Measurements from ENCODE around the gene DGCR6L. TPM values are rescaled to one million over a fixed set of nuclear protein-coding genes. Genes with fewer than 3 reads are reported as not detected.
"Not testable (repeated sequence)": the region's sequence is repeated elsewhere in the genome, so short reads cannot be mapped to it uniquely, and the experiment has no call there.

DGCR6L gene
- polyA plus RNA-seq (2013, experiment 1 of 2), result 44.0 TPM
- 41.0 TPM for polyA plus RNA-seq (2013, experiment 2 of 2)

DNA sequence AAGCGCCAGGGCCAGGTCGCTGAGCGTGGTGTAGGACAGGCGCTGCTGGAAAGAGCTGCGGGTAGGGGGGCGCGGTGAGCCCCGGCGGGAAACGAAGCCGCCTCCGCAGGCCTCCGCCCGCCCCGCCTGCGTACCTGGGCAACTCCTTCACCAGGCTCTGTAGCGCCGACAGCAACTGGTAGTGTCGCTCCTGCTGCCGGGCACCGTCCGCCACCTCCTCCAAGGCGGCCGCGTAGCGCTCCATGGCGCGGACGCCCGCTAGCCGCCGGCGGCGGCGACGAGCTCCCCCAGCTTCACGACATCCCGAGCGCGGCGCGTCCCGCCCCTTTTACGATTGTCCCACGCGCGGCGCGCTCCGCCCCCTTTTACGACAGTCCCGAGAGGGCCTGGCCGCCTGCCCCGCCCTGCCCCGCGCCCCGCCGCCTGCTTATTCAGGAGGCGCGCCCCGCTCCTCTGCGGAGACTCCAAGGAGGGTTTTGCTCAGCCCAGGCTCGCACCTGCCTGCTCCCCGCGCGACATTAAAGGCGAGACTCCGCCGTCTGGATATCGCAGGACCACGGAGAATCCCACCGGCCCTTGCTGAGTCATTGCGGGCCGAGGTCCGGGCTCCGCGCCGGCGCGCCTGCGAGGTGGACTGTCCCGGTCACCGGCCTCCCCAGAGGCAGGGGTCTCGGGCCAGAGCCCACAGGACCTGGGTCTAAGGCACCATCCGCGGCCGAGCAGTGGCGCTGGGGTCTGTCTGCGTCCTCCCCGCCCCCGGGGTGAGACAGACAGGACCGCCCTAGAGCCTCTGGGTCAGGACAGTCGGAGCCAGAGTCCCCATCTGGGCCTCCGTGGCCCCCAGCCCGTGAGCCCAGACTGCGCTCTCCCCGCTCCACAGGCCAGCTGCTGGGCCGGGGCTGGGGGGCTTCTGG, at the start of gene DGCR6L:
DGCR6L (minus strand) TSS at position 316 of the 914 bp plus-strand sequence; CDS start at position 244, 72 bp downstream.
- Histone ChIP-seq H3K9ac (ENCODE audit: low read depth, low read length) (peak within 1 kb of the TSS; percentile 84), H3K4me1 (ENCODE audit: insufficient read depth, low read length) (peaks cover 3% of the 10 kb centered on the region; the same call in 1 of the 2 replicates), H3K9me3 (ENCODE audit: insufficient read depth, low read depth, low read length) (no peaks in the 10 kb centered on the region), H3K27ac (ENCODE audit: low read depth, low read length) (peak within 1 kb of the TSS; percentile 74), H3K36me3 (ENCODE audit: insufficient read depth, low read length) (no peaks in the 10 kb centered on the region), H3K27me3 (ENCODE audit: insufficient read depth, low read length) (no peaks in the 10 kb centered on the region), H3K4me3 (ENCODE audit: low read length) (peak within 1 kb of the TSS; percentile 80)
- WGBS, result under 1% methylated on average over 98 of the region's 98 CpGs

DNA sequence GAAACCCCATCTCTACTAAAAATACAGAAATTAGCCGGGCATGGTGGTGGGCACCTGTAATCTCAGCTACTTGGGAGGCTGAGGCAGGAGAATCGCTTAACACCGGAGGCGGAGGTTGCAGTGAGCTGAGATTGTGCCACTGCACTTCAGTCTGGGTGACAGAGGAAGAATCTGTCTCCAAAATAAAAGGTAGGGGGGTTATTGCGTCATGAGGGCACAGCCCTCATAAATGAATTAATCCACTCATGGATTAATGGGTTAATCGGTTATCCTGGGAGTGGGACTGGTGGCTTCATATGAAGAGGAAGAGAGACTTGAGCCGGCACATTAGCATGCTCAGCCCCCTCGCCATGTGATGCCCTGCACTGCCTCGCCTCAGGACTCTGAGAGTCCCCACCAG, 49.0 kb upstream of the DGCR6L start:
- H3K9me3 ChIP-seq (ENCODE audit: insufficient read depth, low read depth, low read length); H3K27me3 ChIP-seq (ENCODE audit: insufficient read depth, low read length); H3K4me3 ChIP-seq (ENCODE audit: low read length); H3K27ac ChIP-seq (ENCODE audit: low read depth, low read length); H3K4me1 ChIP-seq (ENCODE audit: insufficient read depth, low read length); H3K36me3 ChIP-seq (ENCODE audit: insufficient read depth, low read length); H3K9ac ChIP-seq (ENCODE audit: low read depth, low read length): not testable (repeated sequence)
- 96% methylated on average over 7 of the region's 9 CpGs for WGBS

DNA sequence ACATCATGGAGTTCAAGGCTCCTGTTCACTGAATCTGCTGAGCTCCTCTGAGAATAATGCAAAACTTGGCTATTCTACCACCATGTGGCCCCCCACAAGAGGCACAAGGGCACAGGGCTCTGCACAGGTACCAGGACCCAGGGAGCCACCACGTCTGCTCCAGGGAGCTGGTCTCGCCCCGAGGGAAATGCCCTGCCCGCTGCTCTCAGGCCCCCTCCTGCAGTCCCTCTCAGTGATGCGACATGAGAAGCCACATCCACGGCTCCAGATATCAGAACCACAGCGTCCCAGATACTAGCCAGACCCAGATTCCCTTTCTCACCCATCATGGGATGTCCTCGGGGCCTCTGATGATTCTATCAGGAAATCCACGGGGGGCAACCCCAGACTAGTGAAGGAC, 47.0 kb upstream of the DGCR6L start:
- H3K4me3 ChIP-seq (ENCODE audit: low read length); H3K4me1 ChIP-seq (ENCODE audit: insufficient read depth, low read length); H3K9ac ChIP-seq (ENCODE audit: low read depth, low read length); H3K9me3 ChIP-seq (ENCODE audit: insufficient read depth, low read depth, low read length); H3K27me3 ChIP-seq (ENCODE audit: insufficient read depth, low read length); H3K36me3 ChIP-seq (ENCODE audit: insufficient read depth, low read length); H3K27ac ChIP-seq (ENCODE audit: low read depth, low read length): not testable (repeated sequence)
- 89% methylated on average over 9 of the region's 9 CpGs for WGBS

DNA sequence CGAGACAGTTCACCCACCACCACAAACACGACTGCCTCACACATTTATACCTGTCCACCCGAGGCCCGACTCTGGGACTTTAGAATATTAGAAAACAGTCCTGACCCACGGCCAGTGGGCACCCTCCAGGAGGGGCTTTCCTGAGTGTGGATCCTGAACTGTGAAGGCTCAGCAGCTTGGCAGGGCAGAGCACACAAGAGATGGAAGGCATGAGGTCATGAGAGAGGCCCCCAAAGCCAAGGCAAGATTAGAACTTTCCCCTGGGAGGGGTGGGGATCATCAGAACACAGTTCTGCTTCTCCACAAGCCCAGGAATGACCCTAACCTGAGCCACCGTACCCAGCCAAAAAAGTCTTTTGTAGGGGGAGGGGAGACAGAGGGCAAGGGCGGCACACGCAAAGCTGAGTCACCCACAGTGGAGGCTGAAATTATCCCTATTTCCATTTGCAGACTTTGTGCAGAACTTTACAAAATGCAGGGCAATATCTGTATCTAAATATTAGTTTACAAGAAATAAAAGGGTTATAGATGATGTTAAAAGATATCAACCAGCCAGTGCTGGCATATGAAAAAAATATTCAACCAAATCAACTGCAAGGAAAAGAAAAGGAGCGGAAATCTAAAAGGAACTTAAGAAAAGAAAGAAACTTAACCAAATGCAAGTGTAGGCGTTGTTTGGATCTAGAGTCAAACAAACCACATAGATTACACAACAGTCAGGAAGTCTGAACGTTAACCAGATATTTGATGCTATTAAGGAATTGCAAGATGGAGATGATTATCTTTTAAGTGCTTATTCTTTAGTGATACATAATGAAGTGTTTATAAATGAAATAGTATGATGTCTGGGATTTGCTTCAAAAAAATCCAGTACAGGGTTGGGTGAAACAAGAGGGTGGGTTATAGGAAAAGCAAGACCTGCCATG, 44.7 kb upstream of the DGCR6L start:
- H3K4me1 ChIP-seq (ENCODE audit: insufficient read depth, low read length); H3K9me3 ChIP-seq (ENCODE audit: insufficient read depth, low read depth, low read length); H3K36me3 ChIP-seq (ENCODE audit: insufficient read depth, low read length); H3K4me3 ChIP-seq (ENCODE audit: low read length); H3K27ac ChIP-seq (ENCODE audit: low read depth, low read length); H3K9ac ChIP-seq (ENCODE audit: low read depth, low read length); H3K27me3 ChIP-seq (ENCODE audit: insufficient read depth, low read length): not testable (repeated sequence)
- WGBS, result 82% methylated on average over 9 of the region's 11 CpGs

DNA sequence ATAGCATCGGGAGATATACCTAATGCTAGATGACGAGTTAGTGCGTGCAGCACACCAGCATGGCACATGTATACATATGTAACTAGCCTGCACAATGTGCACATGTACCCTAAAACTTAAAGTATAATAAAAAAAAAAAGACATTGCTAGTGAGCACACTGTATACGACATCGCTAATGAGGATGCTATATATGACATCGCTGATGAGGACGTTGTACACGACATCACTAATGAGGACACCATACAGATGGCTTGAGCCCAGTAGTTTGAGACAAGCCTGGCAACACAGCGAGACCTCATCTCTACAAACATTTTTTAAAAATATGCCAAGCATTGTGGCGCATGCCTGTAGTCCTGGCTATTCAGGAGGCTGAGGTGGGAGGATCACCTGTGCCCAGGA, 42.5 kb upstream of the DGCR6L start:
- H3K27me3 ChIP-seq (ENCODE audit: insufficient read depth, low read length); H3K27ac ChIP-seq (ENCODE audit: low read depth, low read length); H3K36me3 ChIP-seq (ENCODE audit: insufficient read depth, low read length); H3K9me3 ChIP-seq (ENCODE audit: insufficient read depth, low read depth, low read length); H3K9ac ChIP-seq (ENCODE audit: low read depth, low read length); H3K4me3 ChIP-seq (ENCODE audit: low read length); H3K4me1 ChIP-seq (ENCODE audit: insufficient read depth, low read length): not testable (repeated sequence)
- WGBS, result 95% methylated on average over 7 of the region's 10 CpGs

DNA sequence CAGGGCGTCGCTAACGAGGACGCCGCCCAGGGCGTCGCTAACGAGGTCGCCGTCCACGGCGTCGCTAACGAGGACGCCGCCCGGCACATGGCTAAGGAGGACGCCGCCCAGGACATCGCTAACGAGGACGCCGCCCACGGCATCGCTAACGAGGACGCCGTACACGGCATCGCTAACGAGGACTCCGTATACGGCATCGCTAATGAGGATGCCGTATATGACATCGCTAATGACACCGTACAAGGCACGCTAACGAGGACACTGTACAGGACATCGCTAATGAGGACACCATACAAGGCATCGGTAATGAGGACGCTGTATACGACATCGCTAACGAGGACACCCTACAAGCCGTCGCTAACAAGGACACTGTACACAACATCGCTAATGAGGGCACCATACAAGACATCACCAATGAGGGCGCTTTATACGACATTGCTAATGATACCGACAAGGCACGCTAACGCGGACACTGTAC, 41.9 kb upstream of the DGCR6L start:
- 94% methylated on average over 54 of the region's 54 CpGs for WGBS
- not testable (repeated sequence) for H3K9ac ChIP-seq (ENCODE audit: low read depth, low read length); H3K27me3 ChIP-seq (ENCODE audit: insufficient read depth, low read length); H3K9me3 ChIP-seq (ENCODE audit: insufficient read depth, low read depth, low read length); H3K36me3 ChIP-seq (ENCODE audit: insufficient read depth, low read length); H3K4me3 ChIP-seq (ENCODE audit: low read length); H3K27ac ChIP-seq (ENCODE audit: low read depth, low read length); H3K4me1 ChIP-seq (ENCODE audit: insufficient read depth, low read length)

DNA sequence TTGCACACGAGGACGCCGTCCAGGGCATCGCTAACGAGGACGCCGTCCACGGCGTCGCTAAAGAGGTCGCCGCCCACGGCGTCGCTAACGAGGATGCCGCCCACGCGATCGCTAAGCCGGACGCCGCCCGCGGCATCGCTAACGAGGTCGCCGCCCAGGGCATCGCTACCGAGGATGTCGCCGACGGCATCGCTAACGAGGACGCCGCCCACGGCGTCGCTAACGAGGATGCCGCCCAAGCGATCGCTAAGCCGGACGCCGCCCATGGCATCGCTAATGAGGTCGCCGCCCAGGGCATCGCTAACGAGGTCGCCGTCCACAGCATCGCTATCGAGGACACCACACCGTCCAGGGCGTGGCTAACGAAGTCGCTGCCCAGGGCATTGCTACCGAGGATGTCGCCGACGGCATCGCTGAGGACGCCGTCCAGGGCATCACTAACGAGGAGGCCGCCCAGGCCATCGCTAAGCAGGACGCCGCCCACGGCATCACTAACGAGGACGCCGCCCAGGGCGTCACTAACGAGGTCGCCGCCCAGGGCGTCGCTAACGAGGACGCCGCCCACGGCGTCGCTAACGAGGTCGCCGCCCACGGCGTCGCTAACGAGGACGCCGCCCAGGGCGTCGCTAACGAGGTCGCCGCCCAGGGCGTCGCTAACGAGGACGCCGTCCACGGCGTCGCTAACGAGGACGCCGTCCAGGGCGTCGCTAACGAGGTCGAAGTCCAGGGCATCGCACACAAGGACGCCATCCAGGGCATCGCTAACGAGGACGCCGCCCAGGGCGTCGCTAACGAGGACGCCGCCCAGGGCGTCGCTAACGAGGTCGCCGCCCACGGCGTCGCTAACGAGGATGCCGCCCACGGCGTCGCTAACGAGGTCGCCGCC, 41.2 kb upstream of the DGCR6L start:
- WGBS, result 94% methylated on average over 132 of the region's 145 CpGs
- H3K4me3 ChIP-seq (ENCODE audit: low read length); H3K36me3 ChIP-seq (ENCODE audit: insufficient read depth, low read length); H3K9me3 ChIP-seq (ENCODE audit: insufficient read depth, low read depth, low read length); H3K4me1 ChIP-seq (ENCODE audit: insufficient read depth, low read length); H3K27ac ChIP-seq (ENCODE audit: low read depth, low read length); H3K9ac ChIP-seq (ENCODE audit: low read depth, low read length); H3K27me3 ChIP-seq (ENCODE audit: insufficient read depth, low read length): not testable (repeated sequence)

DNA sequence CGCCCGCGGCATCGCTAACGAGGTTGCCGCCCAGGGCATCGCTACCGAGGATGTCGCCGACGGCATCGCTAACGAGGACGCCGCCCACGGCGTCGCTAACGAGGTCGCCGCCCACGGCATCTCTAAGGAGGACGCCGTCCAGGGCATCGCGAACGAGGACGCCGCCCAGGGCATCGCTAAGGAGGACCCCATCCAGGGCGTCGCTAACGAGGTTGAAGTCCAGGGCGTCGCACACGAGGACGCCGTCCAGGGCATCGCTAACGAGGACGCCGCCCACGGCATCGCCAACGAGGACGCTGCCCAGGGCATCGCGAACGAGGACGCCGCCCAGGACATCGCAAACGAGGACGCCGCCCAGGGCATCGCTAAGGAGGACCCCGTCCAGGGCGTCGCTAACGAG, 40.4 kb upstream of the DGCR6L start:
- H3K27ac ChIP-seq (ENCODE audit: low read depth, low read length); H3K9me3 ChIP-seq (ENCODE audit: insufficient read depth, low read depth, low read length); H3K4me3 ChIP-seq (ENCODE audit: low read length); H3K36me3 ChIP-seq (ENCODE audit: insufficient read depth, low read length); H3K4me1 ChIP-seq (ENCODE audit: insufficient read depth, low read length); H3K27me3 ChIP-seq (ENCODE audit: insufficient read depth, low read length); H3K9ac ChIP-seq (ENCODE audit: low read depth, low read length): not testable (repeated sequence)
- 94% methylated on average over 59 of the region's 60 CpGs for WGBS

DNA sequence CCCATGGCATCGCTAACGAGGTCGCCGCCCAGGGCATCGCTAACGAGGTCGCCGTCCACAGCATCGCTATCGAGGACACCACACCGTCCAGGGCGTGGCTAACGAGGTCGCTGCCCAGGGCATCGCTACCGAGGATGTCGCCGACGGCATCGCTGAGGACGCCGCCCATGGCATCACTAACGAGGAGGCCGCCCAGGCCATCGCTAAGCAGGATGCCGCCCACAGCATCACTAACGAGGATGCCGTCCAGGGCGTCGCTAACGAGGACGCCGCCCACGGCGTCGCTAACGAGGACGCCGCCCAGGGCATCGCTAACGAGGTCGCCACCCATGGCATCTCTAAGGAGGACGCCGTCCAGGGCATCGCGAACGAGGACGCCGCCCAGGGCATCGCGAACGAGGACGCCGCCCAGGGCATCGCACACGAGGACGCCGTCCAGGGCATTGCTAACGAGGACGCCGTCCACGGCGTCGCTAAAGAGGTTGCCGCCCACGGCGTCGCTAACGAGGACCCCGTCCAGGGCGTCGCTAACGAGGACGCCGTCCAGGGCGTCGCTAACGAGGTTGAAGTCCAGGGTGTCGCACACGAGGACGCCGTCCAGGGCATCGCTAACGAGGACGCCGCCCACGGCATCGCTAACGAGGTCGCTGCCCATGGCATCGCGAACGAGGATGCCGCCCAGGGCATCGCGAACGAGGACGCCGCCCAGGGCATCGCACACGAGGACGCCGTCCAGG, 38.8 kb upstream of the DGCR6L start:
- WGBS, result 96% methylated on average over 66 of the region's 103 CpGs
- H3K27ac ChIP-seq (ENCODE audit: low read depth, low read length); H3K4me3 ChIP-seq (ENCODE audit: low read length); H3K9me3 ChIP-seq (ENCODE audit: insufficient read depth, low read depth, low read length); H3K9ac ChIP-seq (ENCODE audit: low read depth, low read length); H3K27me3 ChIP-seq (ENCODE audit: insufficient read depth, low read length); H3K4me1 ChIP-seq (ENCODE audit: insufficient read depth, low read length); H3K36me3 ChIP-seq (ENCODE audit: insufficient read depth, low read length): not testable (repeated sequence)

DNA sequence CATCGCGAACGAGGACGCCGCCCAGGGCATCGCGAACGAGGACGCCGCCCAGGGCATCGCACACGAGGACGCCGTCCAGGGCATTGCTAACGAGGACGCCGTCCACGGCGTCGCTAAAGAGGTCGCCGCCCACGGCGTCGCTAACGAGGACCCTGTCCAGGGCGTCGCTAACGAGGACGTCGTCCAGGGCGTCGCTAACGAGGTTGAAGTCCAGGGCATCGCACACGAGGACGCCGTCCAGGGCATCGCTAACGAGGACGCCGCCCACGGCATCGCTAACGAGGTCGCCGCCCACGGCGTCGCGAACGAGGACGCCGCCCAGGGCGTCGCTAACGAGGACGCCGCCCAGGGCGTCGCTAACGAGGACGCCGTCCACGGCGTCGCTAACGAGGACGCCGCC, 38.1 kb upstream of the DGCR6L start:
- not testable (repeated sequence) for H3K4me3 ChIP-seq (ENCODE audit: low read length); H3K27ac ChIP-seq (ENCODE audit: low read depth, low read length); H3K36me3 ChIP-seq (ENCODE audit: insufficient read depth, low read length); H3K9me3 ChIP-seq (ENCODE audit: insufficient read depth, low read depth, low read length); H3K9ac ChIP-seq (ENCODE audit: low read depth, low read length); H3K27me3 ChIP-seq (ENCODE audit: insufficient read depth, low read length); H3K4me1 ChIP-seq (ENCODE audit: insufficient read depth, low read length)
- WGBS, result 92% methylated on average over 58 of the region's 70 CpGs

Measured in HUES64 (cell line).